Measurements from ENCODE around the gene PROZ.
"Not testable (repeated sequence)": the region's sequence is repeated elsewhere in the genome, so short reads cannot be mapped to it uniquely, and the experiment has no call there.

Gene PROZ

DNA sequence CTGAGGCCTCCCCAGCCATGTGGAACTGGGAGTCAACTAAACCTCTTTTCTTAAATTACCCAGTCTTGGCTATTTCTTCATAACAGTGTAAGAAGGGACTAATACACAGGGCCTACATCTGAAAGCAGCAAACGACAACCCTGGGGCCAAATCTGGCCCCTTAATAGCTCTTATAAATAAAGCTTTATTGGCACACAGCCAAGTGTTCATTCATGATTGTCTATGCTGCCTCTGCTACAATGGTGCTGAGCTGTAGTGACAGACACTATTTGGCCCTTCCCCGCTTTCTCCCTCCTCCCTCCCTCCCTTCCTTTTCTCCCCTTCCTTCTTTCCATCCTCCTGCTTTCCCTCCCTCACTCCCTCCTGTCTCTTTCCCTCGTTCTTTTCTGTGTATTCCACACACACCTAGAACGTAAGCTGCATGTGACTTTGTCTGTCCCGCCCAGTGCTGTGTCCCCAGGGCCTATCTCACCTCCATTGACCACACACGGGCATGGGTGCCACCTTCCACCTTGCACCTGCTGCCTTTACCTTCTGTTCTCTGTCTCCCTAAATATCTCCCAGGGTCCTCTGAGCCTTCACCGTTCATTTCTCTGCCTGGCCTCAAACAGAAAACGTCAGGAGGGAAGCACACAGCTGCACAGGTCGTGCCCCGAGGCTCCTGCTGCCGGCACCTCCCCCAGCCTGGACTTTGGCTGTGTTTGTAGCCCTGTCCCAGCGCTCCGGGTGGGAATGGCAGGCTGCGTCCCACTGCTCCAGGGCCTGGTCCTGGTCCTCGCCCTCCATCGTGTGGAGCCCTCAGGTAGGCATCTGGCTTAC is at the start of gene PROZ:
Gene PROZ, plus strand, starts transcription at position 720 of the 819 bp plus-strand sequence. Its CDS starts 13 bp downstream, at position 733.
- TF ChIP-seq CTCF (IDR thresholded peaks at IDR 0.05; ENCODE audit: control insufficient read depth, insufficient read depth, low read depth, low read length, missing control alignments) = no peak
- H3K4me3 ChIP-seq (ENCODE audit: control insufficient read depth, low read depth, low read length) = no peak within 1 kb of the TSS
- DNase-seq (ENCODE audit: low read depth) = no peak

GRCh38 chr13:113109151-113110047 is 49.0 kb upstream of the PROZ start:
- H3K4me3 ChIP-seq (ENCODE audit: control insufficient read depth, low read depth, low read length) = no peak overlapping the region
- DNase-seq (ENCODE audit: low read depth) = no peak

GRCh38 chr13:113110048-113110851 is 48.2 kb upstream of the PROZ start:
- no peak for TF ChIP-seq CTCF (IDR thresholded peaks at IDR 0.05; ENCODE audit: control insufficient read depth, insufficient read depth, low read depth, low read length, missing control alignments)
- no peak overlapping the region; the same call in 1 of the 2 replicates for H3K4me3 ChIP-seq (ENCODE audit: control insufficient read depth, low read depth, low read length)
- DNase-seq (ENCODE audit: low read depth) = no peak

More at GRCh38 chr13:113109151-113110047, 49.0 kb upstream of the PROZ start:
- no peak for TF ChIP-seq CTCF (IDR thresholded peaks at IDR 0.05; ENCODE audit: control insufficient read depth, insufficient read depth, low read depth, low read length, missing control alignments)

- H3K4me3 ChIP-seq (ENCODE audit: control insufficient read depth, low read depth, low read length) = no peak overlapping the region
- no peak for TF ChIP-seq CTCF (IDR thresholded peaks at IDR 0.05; ENCODE audit: control insufficient read depth, insufficient read depth, low read depth, low read length, missing control alignments)
- DNase-seq (ENCODE audit: low read depth) = no peak
These were observed 47.6 kb upstream of the PROZ start for GRCh38 chr13:113110852-113111315.

GRCh38 chr13:113111821-113112220 is 46.6 kb upstream of the PROZ start:
- not testable (repeated sequence) for H3K4me3 ChIP-seq (ENCODE audit: control insufficient read depth, low read depth, low read length); DNase-seq (ENCODE audit: low read depth)

GRCh38 chr13:113112475-113112874 is 46.0 kb upstream of the PROZ start:
- not testable (repeated sequence) for DNase-seq (ENCODE audit: low read depth); H3K4me3 ChIP-seq (ENCODE audit: control insufficient read depth, low read depth, low read length)

All from AG09309 (cell line).